ENCODE results near the gene DNAJC21.

DNAJC21 gene

DNA sequence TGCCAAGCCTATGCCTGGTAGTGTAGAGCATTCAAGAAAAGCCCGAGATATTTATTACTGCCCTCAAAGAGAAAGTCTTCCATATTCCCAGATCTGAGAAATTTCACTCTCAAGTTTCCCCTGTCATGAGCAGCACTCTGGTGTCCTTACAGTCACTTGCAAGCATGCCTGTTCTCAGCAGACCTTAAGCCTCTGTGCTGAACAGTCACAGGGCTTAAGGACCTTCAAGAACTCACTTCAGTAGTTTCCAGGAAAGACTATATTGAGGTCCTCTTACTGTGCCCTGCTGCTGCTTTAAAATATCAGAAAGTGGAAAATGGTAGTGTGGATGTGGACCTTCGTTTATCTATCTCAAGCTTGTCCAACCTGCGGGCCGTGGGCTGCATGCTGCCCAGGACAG lies 53.5 kb downstream of the DNAJC21 start:
- DNase-seq (ENCODE audit: low read depth): no peak

DNA sequence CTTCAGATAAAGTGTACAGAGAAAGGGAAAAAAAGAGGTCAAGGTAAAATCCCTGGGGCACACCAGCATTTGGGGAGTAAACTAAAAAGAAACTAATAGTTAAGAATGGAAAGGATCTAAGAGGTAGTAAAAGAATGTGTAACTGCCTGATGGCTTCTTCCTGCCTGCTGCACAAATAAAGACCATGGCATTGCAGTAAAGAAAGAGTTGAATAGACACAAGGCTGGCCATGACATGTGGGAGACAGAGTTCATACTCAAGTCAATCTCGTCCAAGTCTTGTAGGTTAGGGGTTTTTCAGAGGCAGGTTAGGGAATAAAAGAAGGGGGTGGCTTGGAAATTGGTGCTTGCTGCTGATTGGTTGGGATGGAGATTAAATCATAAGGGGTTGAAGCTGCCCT lies 57.6 kb downstream of the DNAJC21 start:
- DNase-seq (ENCODE audit: low read depth): no peak

DNA sequence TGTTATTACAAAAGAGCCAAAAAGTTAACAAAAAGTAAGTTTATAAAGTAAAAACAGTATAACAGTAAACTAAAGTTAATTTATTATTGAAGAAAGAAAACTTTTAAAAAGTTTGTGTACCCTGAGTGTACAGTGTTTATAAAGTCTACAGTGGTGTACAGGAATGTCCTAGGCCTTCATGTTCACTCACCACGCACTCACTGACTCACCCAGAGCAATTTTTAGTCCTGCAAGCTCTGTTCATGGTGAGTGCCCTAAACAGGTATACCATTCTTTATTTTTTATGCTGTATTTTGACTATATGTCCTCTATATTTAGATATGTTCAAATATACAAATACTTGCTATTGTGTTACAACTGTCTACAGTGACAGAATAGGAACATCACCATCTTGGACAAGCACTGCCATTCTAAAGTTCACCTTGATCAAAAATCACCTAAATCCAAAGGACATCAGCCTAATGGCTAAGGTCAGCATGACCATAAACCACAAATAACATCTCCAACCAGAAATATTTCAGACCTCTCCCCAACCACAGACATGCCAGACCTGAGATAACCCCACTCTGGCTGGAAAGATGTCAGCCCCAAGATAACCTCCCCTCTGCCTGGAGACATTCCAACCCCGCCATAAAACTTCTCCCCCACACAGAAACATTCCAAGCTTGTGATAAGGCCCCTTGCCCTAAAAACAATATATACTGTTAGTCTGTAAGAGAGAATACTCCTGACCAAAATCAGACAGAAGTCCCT lies 62.3 kb downstream of the DNAJC21 start:
- no peak for DNase-seq (ENCODE audit: low read depth)

DNA sequence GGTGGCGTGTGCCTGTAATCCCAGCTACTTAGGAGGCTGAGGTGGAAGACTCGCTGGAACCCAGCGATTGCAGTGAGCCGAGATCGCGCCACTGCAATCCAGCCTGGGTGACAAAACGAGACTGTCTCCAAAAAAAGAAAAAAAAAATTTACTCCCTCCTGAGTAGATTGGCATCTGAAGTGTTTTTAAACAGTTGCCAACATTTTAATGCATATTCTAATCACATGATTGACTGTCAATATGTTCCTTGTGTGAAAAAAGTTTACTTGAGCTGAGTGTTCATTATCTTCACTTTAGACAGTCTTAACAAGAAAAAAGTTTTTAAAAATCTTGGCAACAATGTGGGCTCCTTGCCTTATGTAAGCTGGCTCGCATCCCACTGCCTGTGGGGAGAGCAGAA lies 64.6 kb downstream of the DNAJC21 start:
- no peak for DNase-seq (ENCODE audit: low read depth)

DNA sequence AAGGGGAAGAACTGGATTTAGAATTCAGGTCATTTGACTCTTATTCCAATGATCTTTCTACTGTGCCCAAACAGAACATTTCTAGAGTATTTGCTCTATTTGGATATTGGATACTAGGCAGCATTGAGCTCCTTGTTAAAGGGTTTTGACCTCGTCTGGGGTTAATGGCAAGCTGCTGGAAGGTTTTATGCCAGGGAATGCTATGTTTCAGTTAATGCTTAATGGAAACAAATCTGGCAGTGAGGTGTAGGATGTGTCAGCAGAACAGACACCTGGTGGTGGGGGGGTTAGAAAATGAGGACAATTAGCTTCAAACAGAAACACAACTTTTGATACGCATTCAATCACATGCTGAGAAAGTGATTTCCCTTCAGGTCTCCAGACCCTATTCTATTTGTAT lies 66.9 kb downstream of the DNAJC21 start:
- DNase-seq (ENCODE audit: low read depth): no peak

DNA sequence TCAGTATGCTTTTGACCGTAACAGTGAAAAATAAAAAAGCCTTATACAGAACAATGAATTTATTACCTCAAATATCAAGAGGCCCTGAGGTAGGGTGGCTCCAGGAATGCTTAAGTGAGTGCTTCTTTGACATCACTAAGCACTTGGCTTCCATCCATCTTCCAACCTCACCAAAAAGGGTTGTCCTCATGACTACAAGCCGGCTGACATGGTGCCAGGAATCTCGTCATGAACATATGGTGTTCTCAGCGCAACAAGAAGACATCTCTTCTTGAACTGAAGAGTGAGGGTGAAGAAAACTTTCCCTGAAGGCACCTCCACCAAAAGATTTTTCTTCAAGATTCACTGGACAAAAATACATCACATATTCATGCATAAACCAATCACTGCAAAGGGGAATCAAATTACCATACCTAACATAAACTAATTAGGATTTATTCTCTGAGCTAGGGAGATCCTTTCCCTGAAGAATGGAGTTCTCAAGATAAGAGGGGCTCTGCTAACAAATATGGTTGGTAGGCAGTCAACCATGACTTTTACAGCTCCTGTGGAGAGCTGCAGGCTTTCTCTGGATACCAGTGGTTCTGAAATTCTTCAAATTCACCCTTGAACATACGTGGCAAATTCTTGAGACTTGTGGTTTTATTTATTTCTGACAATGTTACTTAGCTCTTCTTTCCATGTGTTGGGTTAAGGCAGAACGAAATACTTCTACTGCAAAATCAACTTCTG lies 68.9 kb downstream of the DNAJC21 start:
- DNase-seq (ENCODE audit: low read depth): peak; percentile 32

DNA sequence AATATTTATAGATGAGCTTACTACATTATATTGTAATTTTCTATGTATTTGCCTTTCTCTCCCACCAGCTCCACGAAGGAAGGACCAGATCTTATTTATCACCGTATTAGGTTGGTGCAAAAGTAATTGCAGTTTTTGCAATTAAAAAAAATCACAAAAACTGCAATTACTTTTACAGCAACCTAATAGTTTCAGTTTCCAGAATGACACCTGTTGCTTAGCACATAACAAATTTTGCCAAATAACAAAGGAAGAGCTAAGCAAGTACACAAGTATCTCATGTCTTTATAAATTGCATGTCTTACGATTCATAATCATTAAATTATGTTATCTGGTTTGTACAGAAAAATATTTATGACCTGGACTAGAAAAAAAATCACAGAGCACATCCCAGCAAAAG lies 72.5 kb downstream of the DNAJC21 start:
- DNase-seq (ENCODE audit: low read depth): no peak

DNA sequence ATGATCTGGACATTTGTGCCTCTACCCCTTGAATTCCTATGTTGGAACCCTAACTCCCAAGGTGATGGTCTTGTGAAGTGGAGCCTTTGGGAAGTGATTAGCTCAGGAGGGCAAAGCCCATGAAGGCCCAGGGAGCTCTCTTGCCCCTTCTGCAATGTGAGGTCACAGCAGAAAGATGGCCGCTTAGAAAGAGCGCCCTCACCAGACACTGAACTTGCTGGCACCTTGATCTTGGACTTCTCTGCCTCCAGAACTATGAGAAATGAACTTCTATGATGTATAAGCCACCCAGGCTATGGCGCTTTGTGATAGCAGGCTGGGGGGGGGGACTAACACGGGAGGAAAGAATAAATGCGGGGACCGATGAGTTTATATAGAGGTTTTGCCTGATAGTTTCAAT lies 73.1 kb downstream of the DNAJC21 start:
- no peak for DNase-seq (ENCODE audit: low read depth)

DNA sequence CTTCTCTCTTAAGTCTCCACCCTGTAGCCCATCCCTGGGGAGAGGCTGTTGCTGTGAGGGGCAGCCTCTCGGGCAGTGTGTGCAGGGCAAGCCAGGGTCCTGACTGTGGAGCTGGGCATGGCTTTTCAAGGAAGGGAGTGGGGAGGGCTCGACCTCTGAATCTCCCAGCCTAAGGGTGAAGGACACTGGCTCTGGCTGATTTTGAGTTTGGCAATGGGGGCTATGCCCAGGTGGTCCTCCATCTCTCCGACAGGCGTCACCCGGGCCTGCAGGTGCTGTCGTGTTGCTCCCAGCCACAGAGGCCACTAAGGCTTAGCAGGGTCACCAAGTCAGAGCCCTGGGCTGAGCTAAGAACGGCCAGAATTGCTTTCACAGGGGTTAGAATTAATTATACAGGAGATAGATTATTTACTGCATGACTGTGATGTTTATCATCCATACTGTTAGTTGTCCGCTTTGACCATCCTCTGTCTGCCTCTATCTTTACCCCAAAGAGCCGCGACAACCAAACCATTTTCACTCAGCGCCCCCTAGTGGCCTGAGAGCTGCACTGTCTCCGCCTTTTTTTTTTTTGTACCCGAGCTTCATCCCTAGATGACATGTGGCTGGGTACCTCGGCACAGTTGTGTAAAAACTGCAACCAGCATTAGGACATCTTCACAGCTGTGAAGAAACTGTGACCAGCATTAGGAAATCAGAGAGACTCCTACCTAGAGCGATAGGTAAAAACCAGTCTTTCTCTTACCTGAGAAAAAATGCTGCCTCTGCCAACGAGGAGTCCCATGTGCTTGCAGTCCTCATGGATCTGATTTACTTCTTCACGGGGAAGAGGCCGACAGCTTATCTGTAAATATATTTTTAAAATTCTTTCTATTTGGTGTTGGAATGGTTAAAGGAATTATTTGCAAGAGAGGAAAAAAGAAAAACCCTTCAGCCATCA lies 73.9 kb downstream of the DNAJC21 start:
- DNase-seq (ENCODE audit: low read depth): no peak

- DNase-seq (ENCODE audit: low read depth): no peak
These were observed 74.8 kb downstream of the DNAJC21 start for GRCh38 chr5:35004200-35004599.

DNA sequence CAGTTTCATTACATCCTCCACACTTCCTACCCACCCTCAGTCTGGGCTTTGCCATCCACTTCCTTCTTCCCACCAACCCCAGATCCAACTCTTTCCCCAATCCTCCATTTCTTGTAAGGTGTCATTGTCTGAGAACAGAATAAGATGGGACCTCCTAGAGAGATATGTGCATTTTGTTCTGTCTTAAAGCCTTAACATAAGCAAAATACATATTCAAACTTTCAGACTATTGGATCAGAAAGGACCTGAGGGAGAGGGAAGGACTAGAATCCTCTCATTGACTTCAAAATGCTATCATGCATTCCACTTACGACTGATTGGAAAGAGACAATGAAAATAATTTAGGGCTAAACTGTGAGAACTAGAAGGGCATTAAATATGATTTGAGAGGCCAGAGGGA lies 75.4 kb downstream of the DNAJC21 start:
- no peak for DNase-seq (ENCODE audit: low read depth)
